GM18909 (cell line): Measurements from ENCODE around the gene TMEM255A.
"Not testable (repeated sequence)": the region's sequence is repeated elsewhere in the genome, so short reads cannot be mapped to it uniquely, and the experiment has no call there.

ENCODE experiments used
- ATAC-seq: cut with Tn5 transposase; IDR thresholded peaks from one replicate; pipeline ENCODE4 v1.9.1; 2021; ENCODE audit warnings: mild to moderate bottlenecking; ENCODE audit not compliant: unreplicated experiment, poor library complexity

TMEM255A gene

DNA sequence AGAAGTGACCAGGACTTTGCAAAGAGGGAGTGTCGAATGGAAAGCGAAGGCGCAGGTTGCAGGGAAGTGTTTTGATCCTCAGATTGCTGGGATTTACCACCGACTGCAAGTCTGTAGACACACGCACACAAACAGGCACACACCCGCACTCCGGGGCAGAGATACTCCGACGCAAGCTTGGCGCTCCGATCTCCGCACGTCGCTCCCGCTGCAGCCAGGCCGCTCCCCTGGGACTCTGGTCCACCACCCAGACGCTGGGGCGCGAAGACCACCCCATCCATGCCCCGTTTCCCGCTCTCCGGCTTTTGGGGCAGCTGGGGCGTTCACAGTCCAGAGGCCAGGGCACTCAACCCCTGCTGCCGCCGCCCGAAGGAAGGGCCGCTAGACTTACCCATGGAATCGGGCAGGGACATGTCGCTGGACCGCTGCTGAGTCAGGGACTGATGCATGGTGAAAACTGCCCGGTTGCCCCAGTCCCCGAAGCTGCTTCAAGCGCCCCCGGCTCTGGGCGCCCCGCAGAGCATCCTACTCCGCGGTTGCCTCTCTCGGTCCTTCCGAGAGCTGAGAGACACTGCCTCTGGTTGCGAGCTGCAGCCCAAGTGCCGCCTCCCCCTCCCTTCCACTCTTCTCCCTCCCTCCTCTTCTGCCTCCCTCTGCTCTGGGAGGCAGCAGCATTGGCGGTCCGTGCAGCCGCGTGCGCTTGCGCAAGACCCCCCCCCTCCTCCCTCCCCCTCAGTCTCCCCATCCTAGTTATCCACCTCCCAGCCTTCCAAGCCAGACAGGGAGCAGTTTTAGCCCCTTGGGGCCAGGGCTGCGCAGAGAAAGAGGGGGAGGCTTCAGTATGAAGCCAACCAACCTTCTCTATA lies at the start of gene TMEM255A:
TMEM255A (minus strand) TSS at position 601 of the 866 bp plus-strand sequence; CDS start at position 449, 152 bp downstream.
- no peak for ATAC-seq

DNA sequence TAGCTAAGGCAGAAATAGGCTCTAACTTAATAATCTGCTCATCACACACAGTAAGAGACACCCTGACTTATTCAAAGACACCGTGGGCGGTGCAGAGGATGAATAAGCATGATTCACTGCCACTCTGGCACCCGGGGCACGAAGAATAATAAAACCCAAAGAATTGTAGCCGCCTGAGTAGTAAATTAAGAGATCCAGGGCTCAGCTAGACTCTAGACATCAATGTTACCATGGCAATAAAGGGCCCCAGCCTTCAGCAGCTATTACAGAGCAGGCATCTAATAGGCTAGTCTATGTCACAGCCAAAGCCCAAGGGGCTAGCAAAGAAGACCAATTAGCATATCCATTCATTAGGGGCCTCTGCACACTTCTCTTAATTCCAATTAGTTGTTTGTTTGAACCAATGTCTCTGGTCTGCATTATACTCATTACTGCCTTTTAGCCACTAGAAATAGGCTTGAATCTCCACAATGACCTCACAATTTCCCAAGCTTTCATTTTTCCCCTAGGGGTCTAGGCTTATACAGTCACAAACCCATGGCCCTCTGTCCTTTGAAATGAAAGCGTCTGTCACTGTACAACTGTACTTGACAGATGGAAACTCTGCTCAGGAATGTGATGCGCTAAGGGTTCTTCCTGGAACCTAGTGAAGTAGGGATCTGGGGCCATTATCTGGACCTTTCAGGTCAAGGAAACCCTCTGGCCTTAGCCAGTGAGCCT lies 47.6 kb upstream of the TMEM255A start:
- no peak for ATAC-seq

DNA sequence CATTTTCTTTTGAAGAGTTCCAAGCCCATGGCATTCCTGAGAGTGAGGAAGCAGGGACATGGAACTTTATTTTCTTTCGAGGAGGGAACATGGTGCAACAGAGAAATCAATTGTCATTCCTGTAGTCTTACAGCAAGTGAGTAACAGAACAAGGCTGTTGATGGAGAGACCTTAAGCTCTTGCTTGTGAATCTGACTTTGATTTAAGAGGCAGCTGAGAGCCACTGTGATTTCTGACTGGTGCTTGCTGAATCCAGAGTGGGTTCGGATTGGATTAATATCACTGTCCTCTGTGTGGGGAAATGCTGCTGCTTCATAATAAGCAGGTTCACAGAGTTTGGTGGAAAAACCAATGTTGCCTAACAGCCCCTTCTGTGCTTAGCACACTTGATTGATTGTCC lies 45.9 kb upstream of the TMEM255A start:
- no peak for ATAC-seq

DNA sequence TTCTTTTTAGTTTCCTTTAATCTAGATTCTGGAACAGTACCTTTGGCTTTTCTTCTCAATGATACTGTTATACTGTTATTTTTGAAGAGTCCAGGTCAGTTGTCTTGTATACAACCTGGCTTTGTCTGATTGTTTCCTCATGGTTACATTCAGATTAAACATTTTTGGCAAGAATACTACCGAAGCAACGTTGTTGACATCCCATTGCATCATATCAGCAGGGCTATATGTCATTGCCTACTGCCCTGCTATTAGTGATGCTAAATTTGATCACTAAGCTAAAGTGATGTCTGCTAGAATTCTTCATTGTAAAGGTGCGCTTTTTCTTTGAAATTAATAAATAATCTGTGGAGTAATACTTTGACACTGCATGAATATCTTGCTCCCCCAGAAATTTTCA lies 44.8 kb upstream of the TMEM255A start:
- no peak for ATAC-seq

DNA sequence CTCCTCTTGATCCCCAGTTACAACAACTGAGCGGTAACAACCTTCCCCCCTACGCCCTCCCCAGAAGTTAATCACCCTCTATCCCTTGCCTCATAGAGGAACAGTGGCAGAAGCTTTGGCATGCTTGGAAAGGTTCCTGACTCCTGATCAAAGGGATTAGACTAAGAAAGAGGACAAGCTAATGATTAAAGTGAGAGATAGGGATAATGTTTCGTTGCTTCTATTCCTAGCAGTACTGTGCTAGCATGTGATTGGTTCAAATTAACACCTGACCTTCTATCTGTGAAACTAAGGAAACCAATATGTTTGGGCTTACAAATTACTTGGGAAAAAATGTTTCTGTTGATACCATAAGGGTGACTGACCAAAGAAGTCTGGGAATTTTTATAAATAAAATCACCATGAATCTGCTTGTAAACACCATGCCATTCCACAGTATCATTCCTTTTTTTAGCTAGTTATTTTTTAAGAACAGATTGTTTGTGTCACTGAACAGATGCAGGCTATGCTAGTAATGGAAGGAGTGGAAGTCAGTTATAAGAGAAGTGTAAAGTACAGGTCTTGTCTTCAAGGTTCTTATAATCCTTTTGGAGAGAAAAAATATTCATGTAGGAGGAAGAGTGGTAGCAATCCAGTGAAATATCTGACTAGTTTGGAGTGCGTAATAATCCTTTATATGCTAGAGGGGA lies 39.3 kb upstream of the TMEM255A start:
- ATAC-seq: no peak

DNA sequence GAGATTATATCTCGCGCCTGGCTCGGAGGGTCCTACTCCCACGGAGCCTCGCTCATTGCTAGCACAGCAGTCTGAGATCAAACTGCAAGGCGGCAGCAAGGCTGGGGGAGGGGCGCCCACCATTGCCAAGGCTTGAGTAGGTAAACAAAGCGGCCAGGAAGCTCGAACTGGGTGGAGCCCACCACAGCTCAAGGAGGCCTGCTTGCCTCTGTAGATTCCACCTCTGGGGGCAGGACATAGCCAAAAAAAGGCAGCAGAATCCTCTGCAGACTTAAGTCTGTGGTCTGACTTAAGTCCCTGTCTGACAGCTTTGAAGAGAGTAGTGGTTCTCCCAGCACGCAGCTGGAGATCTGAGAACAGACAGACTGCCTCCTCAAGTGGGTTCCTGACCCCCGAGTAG lies 33.3 kb upstream of the TMEM255A start:
- ATAC-seq: not testable (repeated sequence)

DNA sequence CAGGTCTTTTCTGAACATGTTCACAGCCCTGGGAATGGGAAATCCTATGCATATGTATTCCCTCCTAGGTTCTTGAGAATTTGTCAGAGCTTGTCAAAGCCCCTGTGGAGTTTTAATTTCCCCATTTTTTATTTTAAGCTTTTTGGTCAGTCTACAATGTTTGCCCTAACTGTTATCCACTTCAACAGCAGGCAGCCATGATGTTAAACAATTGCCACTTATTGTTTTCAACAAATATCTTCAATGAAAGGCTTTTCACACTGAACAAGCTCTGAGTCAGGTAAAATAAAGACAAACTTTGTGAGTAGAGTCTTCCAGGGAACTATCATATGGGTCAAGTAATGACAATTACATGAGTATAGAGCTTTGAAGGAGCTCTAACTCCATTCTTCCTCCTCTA lies 25.6 kb upstream of the TMEM255A start:
- ATAC-seq: no peak

DNA sequence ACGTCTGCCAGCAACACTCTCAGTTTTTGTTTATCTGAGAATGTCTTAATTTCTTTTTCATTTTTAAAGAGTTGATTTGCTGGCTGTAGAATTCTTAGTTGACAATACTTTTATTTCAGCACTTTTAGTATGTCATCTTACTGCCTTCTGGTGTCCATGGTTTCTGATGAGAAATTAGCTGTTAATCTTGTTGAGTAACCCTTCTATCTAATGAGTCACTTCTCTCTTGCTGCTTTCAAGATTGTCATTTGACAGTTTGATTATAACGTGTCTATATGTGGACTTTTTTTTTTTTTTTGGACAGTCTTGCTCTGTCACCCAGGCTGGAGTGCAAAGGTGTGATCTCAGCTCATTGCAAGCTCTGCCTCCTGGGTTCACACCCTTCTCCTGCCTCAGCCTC lies 24.0 kb upstream of the TMEM255A start:
- ATAC-seq: no peak

DNA sequence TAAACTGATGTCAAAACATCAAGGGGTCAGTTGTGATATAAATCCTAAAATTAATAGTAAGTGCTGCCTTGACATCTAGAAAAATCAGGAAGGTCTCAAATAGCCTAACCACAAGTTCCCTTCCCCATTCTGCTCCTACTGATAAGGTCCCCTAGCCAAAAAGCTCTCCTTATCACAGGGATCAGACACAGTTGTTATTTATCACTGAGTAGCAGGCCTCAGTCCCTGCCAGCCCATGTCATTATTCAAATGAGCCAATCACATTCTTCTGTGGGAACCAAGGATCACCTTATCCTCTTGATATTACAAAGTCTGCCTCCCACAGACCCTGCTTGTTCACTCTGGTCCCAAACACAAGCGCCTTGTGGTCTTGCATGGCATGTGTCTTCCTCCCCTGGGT lies 23.3 kb upstream of the TMEM255A start:
- ATAC-seq: no peak

DNA sequence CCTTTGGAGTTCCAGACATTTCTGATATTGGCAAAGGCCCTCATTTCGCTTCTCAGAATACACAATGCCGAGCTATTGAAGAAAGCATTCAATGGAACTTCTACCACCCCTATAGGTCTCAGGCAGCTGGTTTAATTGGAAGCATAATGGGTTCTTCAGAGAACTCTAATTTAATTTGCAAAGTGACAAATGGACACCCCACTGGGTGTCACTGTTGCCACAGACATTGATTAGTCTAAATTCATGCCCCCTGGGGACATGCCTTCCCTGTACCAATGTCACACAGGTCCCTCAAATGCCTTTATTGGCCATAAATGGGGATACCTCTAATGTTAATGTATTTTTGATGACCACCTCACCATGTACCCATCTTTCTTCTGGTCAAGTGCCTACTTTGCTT lies 22.9 kb upstream of the TMEM255A start:
- ATAC-seq: no peak

DNA sequence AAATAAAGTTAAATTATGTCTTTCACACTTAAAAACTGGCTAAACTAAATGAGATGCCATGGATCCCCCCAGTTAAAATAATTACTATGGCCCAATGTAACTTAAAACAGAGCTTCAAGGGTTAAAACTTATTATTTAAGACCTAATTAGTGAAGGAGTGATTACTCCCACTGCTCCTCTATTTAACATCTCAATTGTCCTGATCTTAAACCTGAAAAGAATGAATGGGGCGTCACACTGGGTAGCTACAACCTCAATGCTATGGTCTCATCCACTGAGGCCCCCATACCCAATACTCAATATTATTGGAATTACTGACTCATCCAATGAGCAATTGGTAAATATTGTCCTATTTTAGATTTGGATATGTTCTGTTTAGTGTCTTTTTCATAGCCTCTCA lies 21.1 kb upstream of the TMEM255A start:
- no peak for ATAC-seq

DNA sequence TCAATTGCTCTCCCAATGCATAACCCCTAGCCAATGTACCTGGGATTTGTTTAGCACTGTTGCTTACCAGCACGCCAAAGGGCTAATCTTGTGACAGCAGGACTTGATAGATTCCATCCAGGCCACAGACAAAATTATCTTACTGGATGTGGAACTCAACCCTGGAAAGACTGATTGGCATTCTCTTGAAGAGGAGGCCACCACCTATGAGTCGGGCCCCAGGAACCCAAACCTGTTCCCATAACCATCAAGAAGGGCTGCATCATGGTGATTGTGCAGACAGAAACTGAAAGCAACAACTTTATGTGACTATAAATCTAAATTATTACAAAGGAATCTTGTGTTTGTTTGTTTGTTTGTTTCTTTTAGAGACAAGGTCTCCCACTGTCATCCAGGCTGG lies 19.9 kb upstream of the TMEM255A start:
- ATAC-seq: no peak

DNA sequence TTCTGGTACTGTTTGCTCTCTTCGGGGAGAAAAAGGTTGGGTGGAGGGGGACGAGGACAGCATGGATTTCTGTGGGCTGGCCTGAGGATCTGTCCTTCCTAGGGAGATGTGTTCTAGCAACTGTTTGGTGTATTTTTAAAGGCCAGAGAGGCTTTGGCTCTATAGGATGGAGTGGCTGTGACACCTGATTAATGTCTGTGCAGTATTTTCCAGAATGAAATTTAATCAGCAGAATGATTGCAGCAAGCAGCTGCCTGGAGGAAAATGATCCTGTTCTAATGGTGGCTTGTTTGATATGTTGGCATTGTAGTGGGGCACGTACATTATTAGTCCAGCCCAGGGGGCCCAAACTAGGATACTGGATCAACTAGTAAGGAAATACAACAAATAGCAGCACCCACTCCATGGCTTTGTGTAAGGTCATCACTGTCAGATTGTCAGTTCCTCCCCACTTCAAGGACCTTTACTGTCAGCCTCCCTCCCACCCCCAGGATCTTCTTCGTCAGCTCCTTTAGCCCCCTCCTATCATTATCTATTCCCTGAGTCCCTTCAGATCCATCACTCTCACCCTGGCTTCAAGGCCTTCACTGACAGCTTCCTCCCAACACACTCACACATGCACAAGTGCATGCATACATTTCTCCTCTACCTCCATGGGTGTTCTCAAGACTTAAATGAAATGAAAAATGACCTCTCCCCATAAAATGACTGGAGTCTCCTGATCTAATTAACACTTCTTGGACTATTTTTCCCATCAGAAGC lies 10.4 kb upstream of the TMEM255A start:
- ATAC-seq: no peak

DNA sequence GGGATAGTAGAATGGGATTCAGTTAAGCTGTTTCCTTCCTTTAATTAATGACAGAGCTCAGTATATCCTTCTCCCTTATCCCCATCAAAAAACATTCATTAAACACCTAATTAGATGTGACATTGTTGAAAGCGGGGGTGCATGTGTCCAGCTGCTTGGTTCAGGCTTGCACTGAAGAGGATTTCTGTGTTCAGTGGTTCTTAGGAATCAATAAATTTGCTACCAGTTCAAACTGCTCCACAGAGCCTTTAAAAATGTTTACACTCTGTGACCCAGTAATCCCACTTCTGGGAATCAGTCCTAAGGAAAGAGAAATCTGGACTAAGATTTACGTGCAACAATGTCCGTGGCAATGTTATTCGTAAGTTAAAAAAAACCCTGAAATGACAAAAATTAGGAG lies 7.2 kb upstream of the TMEM255A start:
- ATAC-seq: no peak

DNA sequence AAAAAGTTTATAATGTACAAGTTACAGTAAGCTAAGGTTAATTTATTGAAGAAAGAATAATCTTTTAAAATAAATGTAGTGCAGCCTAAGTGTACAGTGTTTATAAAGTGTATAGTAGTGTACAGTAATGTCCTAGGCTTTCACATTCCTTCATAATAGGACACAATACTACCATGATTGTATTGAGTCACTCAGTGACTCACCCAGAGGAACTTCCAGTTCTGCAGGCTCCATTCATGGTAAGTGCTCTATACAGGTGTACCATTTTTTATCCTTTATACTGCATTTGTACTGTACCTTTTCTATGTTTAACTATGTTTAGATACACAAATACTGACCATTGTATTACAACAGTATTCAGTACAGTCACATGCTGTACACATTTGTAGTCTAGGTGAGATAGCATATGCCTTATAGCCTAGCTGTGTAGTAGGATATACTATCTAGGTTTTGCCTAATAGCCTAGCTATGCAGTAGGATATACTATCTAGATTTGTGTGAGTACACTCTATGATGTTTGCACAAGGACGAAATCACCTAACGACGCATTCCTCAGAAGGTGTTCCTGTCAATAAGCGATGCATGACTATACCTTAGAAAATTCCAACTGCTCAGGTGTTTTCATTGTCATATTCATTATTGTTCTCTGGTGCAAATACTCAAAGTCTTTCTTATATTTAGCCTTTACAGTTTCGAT lies 5.5 kb upstream of the TMEM255A start:
- ATAC-seq: no peak

DNA sequence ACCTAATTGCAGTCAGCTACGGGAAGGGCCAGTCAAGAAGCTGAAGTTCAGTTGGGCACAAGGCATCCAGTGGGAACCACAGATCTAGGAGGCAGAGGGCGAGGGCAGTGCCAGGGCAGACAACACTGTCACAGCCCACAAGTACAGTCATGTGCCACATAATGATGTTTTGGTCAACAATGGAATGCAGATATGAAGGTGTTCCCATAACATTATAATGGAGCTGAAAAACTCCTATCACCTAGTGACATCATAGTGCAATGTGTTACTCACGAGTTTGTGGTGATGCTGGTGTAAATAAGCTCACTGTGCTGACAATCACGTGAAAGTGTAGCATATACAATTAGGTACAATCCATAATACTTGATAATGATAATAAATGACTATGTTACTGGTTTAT lies 4.5 kb upstream of the TMEM255A start:
- no peak for ATAC-seq

DNA sequence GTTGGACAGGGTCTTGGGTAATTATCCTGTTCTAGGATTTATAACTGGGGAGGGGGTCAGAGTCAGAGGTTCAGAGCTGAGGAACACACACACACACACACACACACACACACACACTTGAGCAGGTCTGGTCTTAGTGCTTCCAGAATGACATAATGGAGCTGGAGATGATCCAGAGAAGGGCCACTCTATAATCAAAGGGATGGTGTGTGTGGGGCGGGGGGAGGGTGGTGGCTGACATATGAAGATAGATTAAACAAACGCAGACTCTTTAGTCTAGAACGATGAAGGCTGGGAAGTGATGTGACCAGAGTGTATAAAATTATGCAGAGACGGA lies 434 bp upstream of the TMEM255A start:
- no peak for ATAC-seq

DNA sequence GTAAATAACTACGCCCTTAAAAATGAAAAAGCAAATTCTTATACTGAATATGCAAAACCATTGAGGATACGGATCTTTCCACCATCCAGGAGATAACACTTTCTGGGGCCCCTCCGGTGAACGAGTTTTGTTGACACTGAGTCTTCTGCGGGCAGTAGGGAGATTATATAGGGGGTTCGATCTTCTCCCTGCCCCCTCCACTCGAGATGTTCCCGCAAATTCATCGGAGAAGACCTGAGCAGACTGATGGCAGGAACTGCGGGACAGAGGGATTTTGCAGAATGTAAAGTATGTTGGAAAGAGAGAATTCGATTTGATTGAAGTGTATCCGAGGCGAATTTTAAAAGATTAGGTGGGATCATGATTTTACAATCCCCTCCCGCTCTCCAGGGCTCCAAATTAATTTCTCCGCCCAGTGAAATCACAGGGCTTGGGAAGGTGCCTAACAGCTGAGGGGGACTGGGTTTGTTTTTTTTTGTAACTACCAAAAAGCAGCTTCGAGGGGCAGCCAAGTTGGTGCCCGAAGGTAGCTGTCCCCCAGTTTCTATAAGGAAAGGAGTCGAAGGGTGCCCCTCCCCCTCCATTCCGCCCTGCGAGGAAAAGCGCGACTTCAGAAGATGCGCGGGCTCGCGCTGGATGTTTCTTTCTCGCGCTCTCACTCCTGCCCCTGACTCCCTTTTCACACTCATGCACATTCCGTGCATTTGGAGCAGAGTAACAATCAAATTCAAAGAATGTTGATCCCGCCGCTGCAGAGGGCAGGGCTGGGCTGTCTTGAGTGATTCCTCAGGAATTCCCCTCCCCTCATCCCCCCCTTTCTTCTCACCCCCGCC lies 1.2 kb downstream of the TMEM255A start:
- ATAC-seq: no peak
